Measurements from ENCODE around the gene CACNA2D3. TPM values are rescaled to one million over a fixed set of nuclear protein-coding genes. Genes with fewer than 3 reads are reported as not detected.

CACNA2D3 gene
- total RNA-seq, 4 donors from 2014 or later, result 0.55 to 3.4 (median 1.6) TPM

GRCh38 chr3:54608041-54608440, 485.7 kb downstream of the CACNA2D3 start:
- H3K4me3 ChIP-seq, result no peak overlapping the region
- no peaks in the 10 kb centered on the region for H3K4me1 ChIP-seq
- H3K9me3 ChIP-seq, result no peaks in the 10 kb centered on the region
- H3K36me3 ChIP-seq, result no peaks in the 10 kb centered on the region
- no peak for DNase-seq
- intact Hi-C loops (cut with DNase I; ENCODE audit: low total_unique reads) (no loop called here), in situ Hi-C loops (cut with MboI; ENCODE audit: low pct_ligation_motif_present in 1 of 4, low pct_unique_long_range_greater_than_20kb in 1 of 4, low sequenced_read_pairs in 3 of 4) (no loop called here)
- TF ChIP-seq POLR2AphosphoS5 (IDR thresholded peaks at IDR 0.05) (no peak), CTCF (IDR thresholded peaks at IDR 0.05) (no peak), EP300 (IDR thresholded peaks at IDR 0.05; ENCODE audit: low read depth) (no peak), POLR2A (IDR thresholded peaks at IDR 0.05) (no peak)
- no peak overlapping the region for H3K27ac ChIP-seq
- H3K27me3 ChIP-seq, result no peaks in the 10 kb centered on the region

GRCh38 chr3:54619053-54619452, 496.7 kb downstream of the CACNA2D3 start:
- TF ChIP-seq CTCF (IDR thresholded peaks at IDR 0.05) (no peak), EP300 (IDR thresholded peaks at IDR 0.05; ENCODE audit: low read depth) (no peak), POLR2AphosphoS5 (IDR thresholded peaks at IDR 0.05) (no peak), POLR2A (IDR thresholded peaks at IDR 0.05) (no peak)
- intact Hi-C loops (cut with DNase I; ENCODE audit: low total_unique reads), result no loop called here
- no peak for DNase-seq
- 73 to 96% methylated on average over 2 to 4 of the region's 4 CpGs for WGBS, 2 donors (ENCODE audit: low coverage in 1 of 2)
- Histone ChIP-seq H3K27ac (no peak overlapping the region), H3K9me3 (no peaks in the 10 kb centered on the region), H3K4me1 (no peaks in the 10 kb centered on the region), H3K36me3 (no peaks in the 10 kb centered on the region), H3K4me3 (no peak overlapping the region), H3K27me3 (no peaks in the 10 kb centered on the region)
- in situ Hi-C loops (cut with MboI; ENCODE audit: low pct_ligation_motif_present in 1 of 4, low pct_unique_long_range_greater_than_20kb in 1 of 4, low sequenced_read_pairs in 3 of 4), result no loop called here

GRCh38 chr3:54619531-54619930, 497.2 kb downstream of the CACNA2D3 start:
- H3K27me3 ChIP-seq, result no peaks in the 10 kb centered on the region
- H3K9me3 ChIP-seq, result no peaks in the 10 kb centered on the region
- 79 to 83% methylated on average over 2 to 3 of the region's 3 CpGs for WGBS, 2 donors (ENCODE audit: low coverage in 1 of 2)
- in situ Hi-C loops (cut with MboI; ENCODE audit: low pct_ligation_motif_present in 1 of 4, low pct_unique_long_range_greater_than_20kb in 1 of 4, low sequenced_read_pairs in 3 of 4) (no loop called here), intact Hi-C loops (cut with DNase I; ENCODE audit: low total_unique reads) (no loop called here)
- no peaks in the 10 kb centered on the region for H3K36me3 ChIP-seq
- DNase-seq, result no peak
- TF ChIP-seq EP300 (IDR thresholded peaks at IDR 0.05; ENCODE audit: low read depth) (no peak), POLR2AphosphoS5 (IDR thresholded peaks at IDR 0.05) (no peak), CTCF (IDR thresholded peaks at IDR 0.05) (no peak), POLR2A (IDR thresholded peaks at IDR 0.05) (no peak)
- H3K27ac ChIP-seq, result no peak overlapping the region
- no peaks in the 10 kb centered on the region for H3K4me1 ChIP-seq
- no peak overlapping the region for H3K4me3 ChIP-seq

GRCh38 chr3:54621184-54621583, 498.8 kb downstream of the CACNA2D3 start:
- no peak for TF ChIP-seq POLR2A (IDR thresholded peaks at IDR 0.05)
- no peak for TF ChIP-seq EP300 (IDR thresholded peaks at IDR 0.05; ENCODE audit: low read depth)
- no peak for TF ChIP-seq POLR2AphosphoS5 (IDR thresholded peaks at IDR 0.05)
- no peak for TF ChIP-seq CTCF (IDR thresholded peaks at IDR 0.05)
- WGBS, 2 donors (ENCODE audit: low coverage in 1 of 2), result 85 to 100% methylated on average over 1 to 8 of the region's 8 CpGs
- Histone ChIP-seq H3K4me1 (no peaks in the 10 kb centered on the region), H3K36me3 (no peaks in the 10 kb centered on the region), H3K27ac (no peak overlapping the region), H3K27me3 (no peaks in the 10 kb centered on the region), H3K4me3 (no peak overlapping the region), H3K9me3 (no peaks in the 10 kb centered on the region)
- DNase-seq, result no peak
- in situ Hi-C loops (cut with MboI; ENCODE audit: low pct_ligation_motif_present in 1 of 4, low pct_unique_long_range_greater_than_20kb in 1 of 4, low sequenced_read_pairs in 3 of 4), result no loop called here
- intact Hi-C loops (cut with DNase I; ENCODE audit: low total_unique reads), result no loop called here

Measured in transverse colon (tissue), 4 donors.